Mesothelial cell of epicardium (in vitro differentiated cells): ENCODE results near the gene TSHZ2. TPM values are rescaled to one million over a fixed set of nuclear protein-coding genes. Genes with fewer than 3 reads are reported as not detected.

Source experiments
- DNase-seq, 2 experiments: peaks; one replicate each; pipeline ENCODE4 v3.0.0; 2021; ENCODE audit warnings: low spot score in 2 of 2; ENCODE audit not compliant: unreplicated experiment in 2 of 2
- H3K27ac Mint-ChIP-seq: 2 replicates; pipeline ENCODE4 v1.8.0; 2021; ENCODE audit warnings: mixed read lengths
- H3K27me3 Mint-ChIP-seq: 2 replicates; pipeline ENCODE4 v1.8.0; 2021; ENCODE audit warnings: low read depth, mixed read lengths
- H3K36me3 Mint-ChIP-seq: 2 replicates; pipeline ENCODE4 v1.8.0; 2021; ENCODE audit warnings: mixed read lengths
- H3K4me1 Mint-ChIP-seq: 2 replicates; pipeline ENCODE4 v1.8.0; 2021; ENCODE audit warnings: mixed read lengths
- H3K4me3 Mint-ChIP-seq: 2 replicates; pipeline ENCODE4 v1.8.0; 2021; ENCODE audit warnings: mild to moderate bottlenecking, moderate library complexity, mixed read lengths
- H3K9me3 Mint-ChIP-seq: 2 replicates; pipeline ENCODE4 v1.8.0; 2021; ENCODE audit warnings: mixed read lengths
- total RNA-seq: library from RNA; stranded (reverse); gene quantifications from 3 replicates; pipeline ENCODE4 v1.2.1, GENCODE V29; 2021
- TF ChIP-seq, protein P1 (sequence below): fragments of 200-600 bp; sonication (generic); IDR thresholded peaks from one replicate; pipeline ENCODE4 v1.5.0; 2021; ENCODE audit warnings: antibody characterized with exemption; ENCODE audit not compliant: unreplicated experiment

The TSHZ2 gene
- total RNA-seq, 1 donor from 2014 or later = 28.8 TPM

- H3K36me3 Mint-ChIP-seq = peaks cover 8% of the 10 kb centered on the region
- no peaks in the 10 kb centered on the region for H3K27me3 Mint-ChIP-seq
- H3K9me3 Mint-ChIP-seq = peaks cover 6% of the 10 kb centered on the region
- TF ChIP-seq, protein P1, sequence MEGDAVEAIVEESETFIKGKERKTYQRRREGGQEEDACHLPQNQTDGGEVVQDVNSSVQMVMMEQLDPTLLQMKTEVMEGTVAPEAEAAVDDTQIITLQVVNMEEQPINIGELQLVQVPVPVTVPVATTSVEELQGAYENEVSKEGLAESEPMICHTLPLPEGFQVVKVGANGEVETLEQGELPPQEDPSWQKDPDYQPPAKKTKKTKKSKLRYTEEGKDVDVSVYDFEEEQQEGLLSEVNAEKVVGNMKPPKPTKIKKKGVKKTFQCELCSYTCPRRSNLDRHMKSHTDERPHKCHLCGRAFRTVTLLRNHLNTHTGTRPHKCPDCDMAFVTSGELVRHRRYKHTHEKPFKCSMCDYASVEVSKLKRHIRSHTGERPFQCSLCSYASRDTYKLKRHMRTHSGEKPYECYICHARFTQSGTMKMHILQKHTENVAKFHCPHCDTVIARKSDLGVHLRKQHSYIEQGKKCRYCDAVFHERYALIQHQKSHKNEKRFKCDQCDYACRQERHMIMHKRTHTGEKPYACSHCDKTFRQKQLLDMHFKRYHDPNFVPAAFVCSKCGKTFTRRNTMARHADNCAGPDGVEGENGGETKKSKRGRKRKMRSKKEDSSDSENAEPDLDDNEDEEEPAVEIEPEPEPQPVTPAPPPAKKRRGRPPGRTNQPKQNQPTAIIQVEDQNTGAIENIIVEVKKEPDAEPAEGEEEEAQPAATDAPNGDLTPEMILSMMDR = no peak
- H3K4me3 Mint-ChIP-seq = no peak overlapping the region
- H3K4me1 Mint-ChIP-seq = peaks cover 30% of the 10 kb centered on the region
- DNase-seq = no peak
- H3K27ac Mint-ChIP-seq = peak overlapping the region; percentile 30
Measured at GRCh38 chr20:53047203-53047602, 75.0 kb downstream of the TSHZ2 start.

DNA sequence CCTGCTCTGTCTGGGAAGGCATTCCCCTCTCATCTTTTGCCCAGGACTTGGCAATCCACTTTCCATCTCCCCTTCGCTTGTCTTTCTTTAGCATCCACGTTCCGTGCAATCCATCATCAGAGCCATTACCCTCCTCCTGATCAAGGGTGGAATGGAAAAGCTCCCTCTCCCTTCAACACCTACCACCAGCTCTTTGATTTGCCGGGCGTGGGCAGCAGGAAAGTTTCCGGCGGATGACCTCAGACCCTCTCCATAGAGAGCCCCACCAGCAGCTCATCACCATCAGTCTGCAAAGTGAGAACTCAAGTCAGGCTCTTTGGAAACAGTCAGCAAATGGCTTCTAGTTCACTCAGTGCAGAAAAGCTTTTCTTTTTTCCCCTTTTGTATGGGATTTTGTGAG is 76.2 kb downstream of the TSHZ2 start:
- Mint-ChIP-seq H3K27ac (peak overlapping the region; percentile 89), H3K9me3 (peaks cover 11% of the 10 kb centered on the region), H3K4me1 (peaks cover 29% of the 10 kb centered on the region), H3K4me3 (peak overlapping the region; percentile 30), H3K27me3 (no peaks in the 10 kb centered on the region), H3K36me3 (peaks cover 10% of the 10 kb centered on the region)
- no peak for DNase-seq
- TF ChIP-seq, protein P1 = no peak

DNA sequence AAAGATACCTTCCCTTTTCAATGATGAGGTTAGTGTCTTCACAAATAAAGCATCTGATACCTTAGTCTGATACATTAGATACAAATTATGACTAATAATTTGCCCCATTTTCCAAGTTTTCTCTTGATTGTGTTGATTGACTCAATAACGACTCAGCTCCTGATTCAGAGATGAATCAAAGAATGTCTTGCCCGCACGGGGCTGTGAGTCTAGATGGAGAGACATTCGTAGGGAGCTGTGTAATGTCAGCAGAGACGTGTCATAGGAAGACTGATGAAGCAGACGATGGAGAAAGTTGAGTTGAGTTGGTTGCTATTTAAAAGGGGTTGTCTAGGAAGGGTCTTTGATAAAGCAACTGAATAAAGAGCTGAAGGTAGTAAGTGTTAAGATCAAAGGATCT is 78.2 kb downstream of the TSHZ2 start:
- Mint-ChIP-seq H3K27ac (no peak overlapping the region), H3K36me3 (peaks cover 10% of the 10 kb centered on the region), H3K9me3 (peaks cover 11% of the 10 kb centered on the region), H3K4me3 (no peak overlapping the region), H3K4me1 (peaks cover 31% of the 10 kb centered on the region), H3K27me3 (no peaks in the 10 kb centered on the region)
- no peak for DNase-seq
- TF ChIP-seq, protein P1 = no peak

DNA sequence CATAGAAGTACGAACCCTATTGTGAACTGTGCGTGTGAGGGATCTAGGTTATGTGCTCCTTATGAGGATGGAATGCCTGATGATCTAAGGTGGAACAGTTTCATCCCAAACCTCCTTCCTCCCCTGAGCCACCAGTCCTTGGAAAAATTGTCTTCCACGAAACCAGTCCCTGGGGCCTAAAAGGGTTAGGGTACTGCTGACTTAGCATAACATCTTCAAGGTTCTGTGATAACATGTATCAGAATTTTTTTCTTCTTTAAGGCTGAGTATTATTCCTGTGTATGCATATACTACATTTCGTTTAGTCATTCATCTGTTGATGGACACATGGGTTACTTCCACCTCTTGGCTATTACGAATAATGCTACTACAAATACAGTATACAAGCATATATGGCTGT is 80.2 kb downstream of the TSHZ2 start:
- H3K4me1 Mint-ChIP-seq = peaks cover 22% of the 10 kb centered on the region
- DNase-seq = no peak
- TF ChIP-seq, protein P1 = no peak
- peaks cover 18% of the 10 kb centered on the region for H3K9me3 Mint-ChIP-seq
- H3K27ac Mint-ChIP-seq = no peak overlapping the region
- H3K4me3 Mint-ChIP-seq = no peak overlapping the region
- peaks cover 16% of the 10 kb centered on the region for H3K36me3 Mint-ChIP-seq
- H3K27me3 Mint-ChIP-seq = no peaks in the 10 kb centered on the region

DNA sequence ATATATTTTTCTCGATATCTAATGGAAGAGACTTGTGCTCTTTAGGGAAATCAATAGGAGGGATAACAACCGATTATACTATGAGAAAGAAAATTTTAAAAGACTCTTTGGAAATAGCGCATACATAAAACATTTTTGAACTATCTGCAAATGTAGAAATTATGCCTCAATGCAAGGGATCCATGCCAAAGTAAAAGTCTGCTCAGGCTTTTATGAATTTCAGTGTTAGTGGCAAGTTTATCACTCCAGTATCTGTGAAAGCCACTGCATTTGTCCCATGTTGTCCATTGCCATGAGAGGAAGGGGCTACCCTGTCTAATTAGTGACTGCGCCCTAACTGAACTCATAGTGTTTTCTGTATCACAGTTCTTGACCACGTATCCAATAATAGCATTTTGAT is 81.4 kb downstream of the TSHZ2 start:
- DNase-seq = no peak
- Mint-ChIP-seq H3K27ac (no peak overlapping the region), H3K36me3 (peaks cover 12% of the 10 kb centered on the region), H3K27me3 (no peaks in the 10 kb centered on the region), H3K4me1 (peaks cover 10% of the 10 kb centered on the region), H3K4me3 (no peak overlapping the region), H3K9me3 (peaks cover 15% of the 10 kb centered on the region)
- TF ChIP-seq, protein P1 = no peak

DNA sequence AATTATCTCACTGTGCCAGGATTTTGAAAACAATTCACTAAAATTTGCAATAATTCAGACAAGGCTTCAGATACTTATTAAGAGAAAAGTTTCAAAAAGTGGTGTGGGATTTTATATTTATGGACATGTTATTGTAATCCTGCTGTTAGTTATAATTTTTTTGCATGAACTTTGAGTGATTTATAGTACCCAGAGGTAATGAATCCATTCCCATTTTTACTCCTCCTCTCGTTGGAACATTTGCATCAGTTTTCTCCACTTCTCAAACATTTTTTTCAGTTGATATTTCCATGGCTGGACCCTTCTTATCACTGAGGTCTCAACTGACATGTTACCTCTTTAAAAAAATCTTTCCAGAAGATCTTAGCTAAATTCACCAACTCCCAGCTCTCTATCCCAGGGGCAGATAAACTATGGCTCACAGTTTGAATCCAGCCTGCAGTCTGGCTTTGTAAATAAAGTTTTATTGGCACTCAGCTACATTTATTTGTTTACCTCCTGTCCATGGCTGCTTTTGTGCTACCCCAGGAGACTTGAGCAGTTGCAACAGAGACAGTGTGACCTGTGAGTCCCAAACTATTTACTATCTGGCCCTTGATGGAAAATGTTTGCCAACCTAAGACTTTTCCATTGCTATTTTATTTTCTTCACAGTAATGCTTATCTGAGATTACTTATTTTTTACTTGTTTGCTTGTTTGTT is 83.4 kb downstream of the TSHZ2 start:
- TF ChIP-seq, protein P1 = no peak
- peaks cover 12% of the 10 kb centered on the region for H3K36me3 Mint-ChIP-seq
- H3K27me3 Mint-ChIP-seq = no peaks in the 10 kb centered on the region
- H3K27ac Mint-ChIP-seq = no peak overlapping the region
- DNase-seq = no peak
- H3K4me1 Mint-ChIP-seq = peaks cover 20% of the 10 kb centered on the region
- peaks cover 15% of the 10 kb centered on the region for H3K9me3 Mint-ChIP-seq
- H3K4me3 Mint-ChIP-seq = no peak overlapping the region
